Spleen (tissue), 11 donors: ENCODE data around the gene SURF2. TPM values are rescaled to one million over a fixed set of nuclear protein-coding genes. Genes with fewer than 3 reads are reported as not detected.

Source experiments
- DNase-seq: peaks from one replicate; pipeline ENCODE4 v3.0.0-alpha.2; 2020
- H3K27ac ChIP-seq, 8 donors: fragments of 200-600 bp; sonication (generic) in 7 of 8; 1 replicate in 4 of 8; 2 replicates in 4 of 8; pipeline versions ENCODE4 v1.5.0 to v1.8.0; 2016 to 2021; ENCODE audit warnings: inconsistent platforms in 4 of 8, mild to moderate bottlenecking in 4 of 8, moderate library complexity in 1 of 8
- H3K27me3 ChIP-seq, 7 donors: fragments of 200-600 bp; sonication (generic) in 6 of 7; replicated peaks in 1 of 7; 1 replicate in 4 of 7; 2 replicates in 3 of 7; pipeline versions ENCODE4 v1.5.0 to v1.8.0; 2016 to 2021; ENCODE audit warnings: inconsistent platforms in 3 of 7, mild to moderate bottlenecking in 1 of 7
- H3K36me3 ChIP-seq, 6 donors: fragments of 200-600 bp; sonication (generic) in 5 of 6; 1 replicate in 4 of 6; 2 replicates in 2 of 6; pipeline versions ENCODE4 v1.5.0 to v1.8.0; 2016 to 2021; ENCODE audit warnings: inconsistent platforms in 2 of 6
- H3K4me1 ChIP-seq, 6 donors: fragments of 200-600 bp; sonication (generic) in 5 of 6; 1 replicate in 3 of 6; 2 replicates in 3 of 6; pipeline versions ENCODE4 v1.5.0 to v1.8.0; 2016 to 2021; ENCODE audit warnings: inconsistent platforms in 3 of 6
- H3K4me3 ChIP-seq, 8 donors: fragments of 200-600 bp; sonication (generic) in 7 of 8; 1 replicate in 4 of 8; 2 replicates in 4 of 8; pipeline versions ENCODE4 v1.5.0 to v1.8.0; 2016 to 2021; ENCODE audit warnings: inconsistent platforms in 4 of 8, mild to moderate bottlenecking in 4 of 8, moderate library complexity in 2 of 8
- H3K9me3 ChIP-seq, 8 donors: fragments of 200-600 bp; sonication (generic) in 7 of 8; 1 replicate in 4 of 8; 2 replicates in 4 of 8; pipeline versions ENCODE4 v1.5.0 to v1.8.0; 2016 to 2021; ENCODE audit warnings: inconsistent platforms in 4 of 8
- CTCF ChIP-seq, 11 experiments: fragments of 200-600 bp in 7 of 11; fragments of 450-650 bp in 4 of 11; sonication (generic) in 4 of 11; IDR thresholded peaks in 8 of 11; conservative IDR thresholded peaks in 3 of 11; 1 replicate in 7 of 11; 2 replicates in 4 of 11; pipeline versions ENCODE4 v1.4.0 to v1.8.0; 2016 to 2021; ENCODE audit warnings: antibody characterized with exemption in 11 of 11, inconsistent platforms in 4 of 11, mild to moderate bottlenecking in 1 of 11
- POLR2A ChIP-seq, 3 donors: fragments of 450-650 bp; IDR thresholded peaks; one replicate each; pipeline ENCODE4 v1.5.1; 2017; ENCODE audit warnings: antibody characterized with exemption in 3 of 3, mild to moderate bottlenecking in 1 of 3
- POLR2AphosphoS5 ChIP-seq, 3 donors: sonication (generic); formaldehyde crosslinking; IDR thresholded peaks; one replicate each; pipeline ENCODE4 v1.5.1; 2017; ENCODE audit warnings: antibody characterized with exemption in 3 of 3
- WGBS, 5 donors: extraction: QIAGEN DNeasy Blood & Tissue Kit in 3 of 5; methylation state at CpG; one replicate each; pipeline versions ENCODE4 v1.1.5 to v1.1.7; 2013 to 2018; 5-methylcytosine and 5-hydroxymethylcytosine counted together
- intact Hi-C: fragments of 100-400 bp; cut with DNase I; formaldehyde crosslinking; loops from one replicate; pipeline ENCODE4 v1.15.0; 2023; ENCODE audit warnings: low total_unique reads
- polyA plus RNA-seq, 3 donors: library from polyadenylated mRNA; stranded (reverse); fragments of 200-250 nt; gene quantifications; one replicate each; pipeline ENCODE4 v1.2.1, GENCODE V29; 2013
- total RNA-seq, 7 donors: library from RNA; depleted of rRNA in 3 of 7; stranded (reverse); fragments of >200 nt in 3 of 7; fragmentation: NEBNext Ultra II Directional in 4 of 7; extraction: Animal tissue kit (Norgen Biotek cat#: 25700) in 4 of 7; gene quantifications; one replicate each; pipeline versions ENCODE4 v1.1.0 to v1.2.1, GENCODE V29; 2016 to 2021
- donor health status: healthy with polysubstance abuse.
- donor health status: DM: no; HTN: no; CAD: no; lungs with moderate emphysema.
- donor health status: DM: no; HTN: no; CAD: no.
- donor health status: Bipolar disorder and iron deficiency.
- donor health status: healthy.
- donor health status: DM: no; HTN: no; CAD: no.
- donor health status: DM: yes; HTN: yes; CAD: no.

The SURF2 gene
- total and polyA plus RNA-seq, 10 donors: 6.5 to 32.6 (median 13.9) TPM

GRCh38 chr9:133360400-133361393, 4.3 kb downstream of the SURF2 start:
- H3K27me3 ChIP-seq: no peaks in the 10 kb centered on the region
- 77 to 82% (median 81%) methylated on average over 20 to 21 of the region's 21 CpGs for WGBS, 5 donors
- peaks cover 8 to 61% (median 34%) of the 10 kb centered on the region in 6 donors for H3K4me1 ChIP-seq
- peak; percentile 22 to 41 (median 41) for TF ChIP-seq POLR2AphosphoS5 (IDR thresholded peaks at IDR 0.05)
- TF ChIP-seq CTCF (IDR thresholded peaks at IDR 0.05 in 8 of 11, conservative IDR thresholded peaks at IDR 0.05 in 3 of 11): no peak
- intact Hi-C loops: no loop called here
- H3K27ac ChIP-seq: peak overlapping the region in 2 of 8 donors; percentile 10 to 33
- no peak for DNase-seq
- H3K36me3 ChIP-seq: peaks cover 0 to 80% (median 62%) of the 10 kb centered on the region in 6 donors
- H3K9me3 ChIP-seq: no peaks in the 10 kb centered on the region
- no peak overlapping the region for H3K4me3 ChIP-seq

- peaks cover 8 to 61% (median 34%) of the 10 kb centered on the region in 6 donors for H3K4me1 ChIP-seq
- H3K4me3 ChIP-seq: no peak overlapping the region
- intact Hi-C loops: no loop called here
- no peaks in the 10 kb centered on the region for H3K27me3 ChIP-seq
- no peak overlapping the region for H3K27ac ChIP-seq
- DNase-seq: no peak
- 72 to 86% (median 81%) methylated on average over 13 of the region's 13 CpGs for WGBS, 5 donors
- TF ChIP-seq POLR2AphosphoS5 (IDR thresholded peaks at IDR 0.05) (peak in 1 of 3 donors; percentile 26), POLR2A (IDR thresholded peaks at IDR 0.05) (no peak), CTCF (IDR thresholded peaks at IDR 0.05 in 8 of 11, conservative IDR thresholded peaks at IDR 0.05 in 3 of 11) (no peak)
- H3K9me3 ChIP-seq: no peaks in the 10 kb centered on the region
- peaks cover 0 to 89% (median 71%) of the 10 kb centered on the region in 6 donors for H3K36me3 ChIP-seq
Measured at GRCh38 chr9:133361507-133362092, 5.2 kb downstream of the SURF2 start.

- no peaks in the 10 kb centered on the region for H3K27me3 ChIP-seq
- WGBS, 5 donors: 89 to 94% (median 91%) methylated on average over 12 to 15 of the region's 15 CpGs
- peaks cover 2 to 62% (median 32%) of the 10 kb centered on the region in 6 donors for H3K4me1 ChIP-seq
- no peak for TF ChIP-seq POLR2A (IDR thresholded peaks at IDR 0.05)
- no peak for TF ChIP-seq CTCF (IDR thresholded peaks at IDR 0.05 in 8 of 11, conservative IDR thresholded peaks at IDR 0.05 in 3 of 11)
- TF ChIP-seq POLR2AphosphoS5 (IDR thresholded peaks at IDR 0.05): peak; percentile 33 to 71 (median 50)
- DNase-seq: no peak
- H3K27ac ChIP-seq: no peak overlapping the region
- intact Hi-C loops: no loop called here
- H3K4me3 ChIP-seq: no peak overlapping the region
- H3K36me3 ChIP-seq: peaks cover 0 to 98% (median 80%) of the 10 kb centered on the region in 6 donors
- no peaks in the 10 kb centered on the region for H3K9me3 ChIP-seq
Measured at GRCh38 chr9:133362359-133363044, 6.2 kb downstream of the SURF2 start.
